ENCODE results near the gene TMED1. TPM values are rescaled to one million over a fixed set of nuclear protein-coding genes. Genes with fewer than 3 reads are reported as not detected.

TMED1 gene
- total and polyA plus RNA-seq, 9 of the 15 experiments (the other 6 are each of a cell fraction or from before 2014, with no cell fraction given), result 0.86 to 30.2 (median 23.5) TPM

- TF ChIP-seq FOXP4 (CRISPR knock-in tag; IDR thresholded peaks at IDR 0.05; ENCODE audit: borderline replicate concordance), result no peak; the same call in 1 of the 2 replicates
- no peak for TF ChIP-seq FOXJ3 (CRISPR knock-in tag; IDR thresholded peaks at IDR 0.05)
- TF ChIP-seq KDM2B (CRISPR knock-in tag; IDR thresholded peaks at IDR 0.05), result no peak
- TF ChIP-seq ZNF354B (CRISPR knock-in tag; IDR thresholded peaks at IDR 0.05), result no peak
- TF ChIP-seq ZNF764 (CRISPR knock-in tag; IDR thresholded peaks at IDR 0.05; ENCODE audit: low read depth), result no peak
- TF ChIP-seq KLF6 (CRISPR knock-in tag; IDR thresholded peaks at IDR 0.05; ENCODE audit: borderline replicate concordance), result no peak
- TF ChIP-seq ZNF830 (CRISPR knock-in tag; IDR thresholded peaks at IDR 0.05), result peak; percentile 92
- TF ChIP-seq ZNF707 (CRISPR knock-in tag; conservative IDR thresholded peaks at IDR 0.05), result no peak
- no peak; the same call in 1 of the 2 replicates for TF ChIP-seq ELF2 (CRISPR knock-in tag; IDR thresholded peaks at IDR 0.05)
- peak; percentile 49 to 86 (median 66) for TF ChIP-seq YY1 (IDR thresholded peaks at IDR 0.05; ENCODE audit: borderline replicate concordance in 1 of 3, control insufficient read depth in 1 of 3, extremely low read depth in 1 of 3, insufficient read depth in 3 of 3, insufficient read length in 1 of 3, insufficient replicate concordance in 2 of 3, low read depth in 1 of 3, low read length in 2 of 3)
- TF ChIP-seq NFYB (IDR thresholded peaks at IDR 0.05; ENCODE audit: extremely low read depth, insufficient read length), result no peak
- TF ChIP-seq TRIM25 (IDR thresholded peaks at IDR 0.05; ENCODE audit: borderline replicate concordance), result no peak
- TF ChIP-seq GABPB1 (CRISPR knock-in tag; IDR thresholded peaks at IDR 0.05), result 0 out of 2 replicates have a peak, but pooled peaks have one; percentile 72
- TF ChIP-seq ADNP (tag; IDR thresholded peaks at IDR 0.05), result no peak
- no peak for TF ChIP-seq CCNT2 (IDR thresholded peaks at IDR 0.05; ENCODE audit: borderline replicate concordance, extremely low read depth, insufficient read length, low read depth, low read length)
- TF ChIP-seq NR2C2 (CRISPR knock-in tag; IDR thresholded peaks at IDR 0.05), result no peak
- no peak for TF ChIP-seq NR2C2 (tag; IDR thresholded peaks at IDR 0.05)
- no peak for TF ChIP-seq BRF1 (IDR thresholded peaks at IDR 0.05; ENCODE audit: borderline replicate concordance, extremely low read depth, insufficient read length)
- no peak for TF ChIP-seq CTCFL (IDR thresholded peaks at IDR 0.05; ENCODE audit: borderline replicate concordance, insufficient read depth, low read depth, low read length, poor library complexity, severe bottlenecking)
- no peak for TF ChIP-seq RBM17 (IDR thresholded peaks at IDR 0.05; ENCODE audit: borderline replicate concordance, low read depth, low read length)
- TF ChIP-seq NR2F6 (CRISPR knock-in tag; IDR thresholded peaks at IDR 0.05), result 0 out of 2 replicates have a peak, but pooled peaks have one; percentile 9
Measured at GRCh38 chr19:10835754-10836478, at the start of gene TMED1 (continued).

Data from K562 (cell line).